Neural crest cell (in vitro differentiated cells): ENCODE measurements around the gene ANAPC4. TPM values are rescaled to one million over a fixed set of nuclear protein-coding genes. Genes with fewer than 3 reads are reported as not detected.
"Not testable (repeated sequence)": the region's sequence is repeated elsewhere in the genome, so short reads cannot be mapped to it uniquely, and the experiment has no call there.

Source experiments
- DNase-seq: peaks from one replicate; pipeline ENCODE4 v3.0.0; 2021; ENCODE audit warnings: low read depth, mixed read lengths, low spot score
- H3K27ac Mint-ChIP-seq: one replicate; pipeline ENCODE4 v1.8.0; 2021; ENCODE audit warnings: mild to moderate bottlenecking, mixed read lengths; ENCODE audit not compliant: unreplicated experiment
- H3K27me3 Mint-ChIP-seq: 2 replicates; pipeline ENCODE4 v1.8.0; 2021; ENCODE audit warnings: low read depth, mild to moderate bottlenecking, mixed read lengths
- H3K36me3 Mint-ChIP-seq: 2 replicates; pipeline ENCODE4 v1.8.0; 2021; ENCODE audit warnings: low read depth, mild to moderate bottlenecking, mixed read lengths
- H3K4me1 Mint-ChIP-seq: 2 replicates; pipeline ENCODE4 v1.8.0; 2021; ENCODE audit warnings: mixed read lengths
- H3K4me3 Mint-ChIP-seq: one replicate; pipeline ENCODE4 v1.8.0; 2021; ENCODE audit warnings: mild to moderate bottlenecking, mixed read lengths
- H3K9me3 Mint-ChIP-seq: 2 replicates; pipeline ENCODE4 v1.8.0; 2021; ENCODE audit warnings: mixed read lengths
- CTCF ChIP-seq: fragments of 200-600 bp; sonication (generic); conservative IDR thresholded peaks from 2 replicates; pipeline ENCODE4 v1.5.0; 2021; ENCODE audit warnings: antibody characterized with exemption, mild to moderate bottlenecking
- long read RNA-seq: library from polyadenylated mRNA; unstranded; transcript quantifications from one replicate; pipeline ENCODE4 v2.0.0, GENCODE V29; 2020
- total RNA-seq: library from RNA; stranded (reverse); gene quantifications from 2 replicates; pipeline ENCODE4 v1.2.1, GENCODE V29; 2021

The ANAPC4 gene
- 32.4 and 34.1 TPM in 2 replicates for total RNA-seq
- long read RNA-seq, transcript ANAPC4-201 (29 exons, 2,685 nt), result major isoform, 27 of 68 reads
- long read RNA-seq, transcript ANAPC4-210 (29 exons, 2,599 nt), result minor isoform, 6 of 68 reads
- long read RNA-seq, partial matches to known transcripts, result 16 of 68 reads
- long read RNA-seq, other reads (novel, unspliced or antisense), result 19 of 68 reads

DNA sequence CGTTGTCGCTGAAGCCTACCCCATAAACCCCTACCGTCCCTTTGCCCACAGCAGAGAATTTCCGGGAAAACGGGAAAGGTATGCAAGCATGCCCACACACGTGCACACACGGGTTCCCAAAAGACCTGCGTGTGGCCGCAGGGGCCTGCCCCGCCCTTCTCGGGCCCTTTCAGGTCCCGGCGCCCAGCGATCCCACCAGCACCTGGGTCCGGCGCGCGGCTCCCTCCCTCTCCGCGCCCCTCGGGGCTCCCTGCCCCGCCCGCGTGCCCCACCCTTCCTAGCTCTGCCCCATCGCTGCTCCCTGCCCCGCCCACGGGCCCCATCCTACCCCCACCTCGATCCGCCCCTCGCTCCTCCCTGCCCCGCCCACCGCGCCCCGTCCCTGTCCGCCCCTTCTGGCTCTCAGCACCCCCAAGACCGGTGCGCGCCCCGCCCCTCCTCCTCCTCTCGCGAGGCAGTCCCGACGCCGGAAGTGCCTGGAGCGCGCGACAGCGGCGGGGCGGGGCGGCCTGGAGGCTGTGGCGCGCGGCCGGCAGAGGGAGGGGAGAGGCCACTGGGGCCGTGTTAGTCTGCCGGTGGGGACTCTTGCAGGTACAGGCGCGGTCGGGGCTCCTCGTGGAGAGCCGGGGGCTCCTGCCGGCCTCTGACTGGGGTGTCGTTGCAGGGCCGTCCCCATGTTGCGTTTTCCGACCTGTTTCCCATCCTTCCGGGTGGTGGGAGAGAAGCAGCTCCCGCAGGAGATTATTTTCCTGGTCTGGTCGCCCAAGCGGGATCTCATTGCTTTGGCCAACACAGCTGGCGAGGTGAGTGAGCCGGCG, at the start of gene ANAPC4:
Gene ANAPC4, plus strand, starts transcription at position 510 of the 818 bp plus-strand sequence. Its CDS starts 165 bp downstream, at position 675.
- H3K27ac Mint-ChIP-seq, result no peak within 1 kb of the TSS
- no peaks in the 10 kb centered on the region for H3K9me3 Mint-ChIP-seq
- no peaks in the 10 kb centered on the region for H3K36me3 Mint-ChIP-seq
- DNase-seq, result peak; percentile 84
- TF ChIP-seq CTCF, result no peak
- H3K4me3 Mint-ChIP-seq, result no peak within 1 kb of the TSS
- H3K27me3 Mint-ChIP-seq, result no peaks in the 10 kb centered on the region
- H3K4me1 Mint-ChIP-seq, result no peaks in the 10 kb centered on the region

GRCh38 chr4:25328463-25328862, 48.6 kb upstream of the ANAPC4 start:
- not testable (repeated sequence) for H3K36me3 Mint-ChIP-seq, H3K27ac Mint-ChIP-seq, H3K27me3 Mint-ChIP-seq, DNase-seq, H3K4me3 Mint-ChIP-seq, H3K9me3 Mint-ChIP-seq, H3K4me1 Mint-ChIP-seq

DNA sequence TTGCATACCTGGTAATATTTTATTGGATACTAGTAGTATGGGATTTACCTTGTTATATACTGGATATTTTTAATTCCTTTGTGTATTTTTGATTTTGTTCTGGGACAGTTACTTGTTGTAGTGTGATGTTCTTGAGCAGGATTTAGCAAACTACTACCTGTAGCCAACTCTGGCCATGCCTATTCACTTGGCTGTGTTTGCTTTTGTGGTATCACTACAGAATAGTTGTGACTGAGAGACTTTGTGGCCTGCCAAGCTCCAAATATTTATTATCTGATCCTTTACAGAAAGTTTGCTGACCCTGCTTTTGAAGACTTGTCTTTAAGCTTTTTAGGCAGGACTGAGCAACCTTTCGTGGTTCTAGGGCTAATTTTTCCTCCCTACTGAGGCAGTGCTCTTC, 46.7 kb upstream of the ANAPC4 start:
- no peak for TF ChIP-seq CTCF
- Mint-ChIP-seq H3K4me1 (no peaks in the 10 kb centered on the region), H3K4me3 (no peak overlapping the region), H3K36me3 (no peaks in the 10 kb centered on the region), H3K9me3 (no peaks in the 10 kb centered on the region), H3K27ac (no peak overlapping the region), H3K27me3 (no peaks in the 10 kb centered on the region)
- DNase-seq, result no peak

DNA sequence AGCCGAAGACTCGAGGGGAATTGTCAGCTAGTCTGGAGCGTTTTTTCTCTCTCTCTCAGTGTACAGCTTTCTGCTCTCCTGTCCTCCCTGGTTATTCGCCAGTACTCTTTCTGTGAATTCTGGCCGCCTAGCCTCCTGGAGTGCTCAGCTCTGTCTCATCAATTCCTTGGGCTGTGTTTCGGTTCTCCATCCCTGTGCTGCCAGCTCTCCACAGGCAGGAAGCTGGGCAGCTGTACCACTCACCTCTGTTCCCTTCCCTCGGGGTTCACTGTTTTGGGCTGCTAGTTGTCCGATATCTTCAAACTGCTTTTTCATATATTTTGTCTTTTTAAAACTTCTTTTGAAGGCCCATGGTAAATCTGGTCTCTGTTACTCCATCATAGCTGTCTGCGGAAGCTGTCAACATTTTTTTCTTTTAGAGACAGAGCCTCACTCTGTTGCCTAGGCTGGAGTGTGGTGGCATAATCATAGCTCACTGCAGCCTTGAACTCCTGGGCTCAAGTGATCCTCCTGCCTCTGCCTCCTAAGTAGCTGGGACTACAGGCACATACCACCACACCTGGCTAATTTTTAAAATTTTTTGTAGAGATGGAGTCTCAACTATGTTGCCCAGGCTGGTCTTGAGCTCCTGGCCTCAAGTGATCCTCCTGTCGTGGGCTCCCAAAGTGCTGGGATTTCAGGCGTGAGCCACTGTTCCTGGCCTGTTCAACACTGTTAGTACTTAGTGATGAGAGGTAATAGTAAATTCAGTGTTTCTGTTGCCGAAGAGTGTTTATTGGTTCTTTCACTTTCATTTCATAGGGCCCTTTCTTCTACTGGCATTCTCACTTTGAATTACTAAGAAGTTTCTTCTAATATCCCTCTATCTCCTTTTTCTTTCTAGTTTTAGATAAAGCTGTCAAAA, 45.9 kb upstream of the ANAPC4 start:
- DNase-seq, result no peak
- TF ChIP-seq CTCF, result no peak
- H3K27me3 Mint-ChIP-seq, result no peaks in the 10 kb centered on the region
- no peak overlapping the region for H3K27ac Mint-ChIP-seq
- no peaks in the 10 kb centered on the region for H3K4me1 Mint-ChIP-seq
- H3K36me3 Mint-ChIP-seq, result no peaks in the 10 kb centered on the region
- H3K4me3 Mint-ChIP-seq, result no peak overlapping the region
- H3K9me3 Mint-ChIP-seq, result no peaks in the 10 kb centered on the region

- H3K4me1 Mint-ChIP-seq, result peaks cover 6% of the 10 kb centered on the region
- no peak for TF ChIP-seq CTCF
- no peaks in the 10 kb centered on the region for H3K27me3 Mint-ChIP-seq
- no peak overlapping the region for H3K27ac Mint-ChIP-seq
- H3K36me3 Mint-ChIP-seq, result peaks cover 7% of the 10 kb centered on the region
- H3K9me3 Mint-ChIP-seq, result peaks cover 2% of the 10 kb centered on the region
- no peak for DNase-seq
- H3K4me3 Mint-ChIP-seq, result no peak overlapping the region
These were observed 33.4 kb upstream of the ANAPC4 start for GRCh38 chr4:25343671-25344070.
